ENCODE measurements around the gene CEP192.

The CEP192 gene

DNA sequence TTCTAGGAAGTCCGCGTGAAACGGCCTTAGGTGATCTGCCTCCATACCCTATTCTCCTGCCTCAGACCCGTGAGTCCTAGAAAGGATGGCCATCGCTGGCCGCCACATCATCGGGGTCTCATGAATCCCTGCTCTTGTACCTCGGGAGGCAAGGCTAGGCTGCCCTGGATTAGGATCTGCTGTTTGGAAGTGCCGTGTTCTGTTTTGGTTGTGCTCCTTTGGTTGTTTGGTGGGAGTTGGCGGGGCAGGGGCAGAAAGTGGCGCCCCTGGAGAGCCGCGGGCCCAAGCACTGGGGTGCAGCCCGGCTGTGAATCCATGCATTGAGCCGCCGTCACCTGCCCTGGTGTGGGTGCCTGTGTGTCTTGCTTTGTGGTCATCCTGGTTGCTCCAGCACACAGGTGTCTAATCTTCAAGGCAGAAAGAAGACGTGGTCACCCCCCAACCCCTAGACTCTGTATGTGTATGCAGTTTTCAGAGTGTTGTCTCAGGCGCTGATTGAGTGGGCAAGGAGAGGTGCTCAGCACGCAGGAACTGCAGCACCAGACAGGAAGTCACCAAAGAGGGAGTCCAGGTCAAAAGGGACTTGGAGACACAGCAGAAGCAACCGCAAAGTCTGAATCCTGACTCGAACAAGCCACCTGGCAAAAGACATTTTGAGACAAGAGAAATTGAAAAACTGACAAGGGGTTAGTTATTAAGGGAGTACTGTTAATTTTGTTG lies 147.4 kb downstream of the CEP192 start:
- DNase-seq (ENCODE audit: extremely low read depth in 1 of 2, low read depth in 1 of 2) = no peak

DNA sequence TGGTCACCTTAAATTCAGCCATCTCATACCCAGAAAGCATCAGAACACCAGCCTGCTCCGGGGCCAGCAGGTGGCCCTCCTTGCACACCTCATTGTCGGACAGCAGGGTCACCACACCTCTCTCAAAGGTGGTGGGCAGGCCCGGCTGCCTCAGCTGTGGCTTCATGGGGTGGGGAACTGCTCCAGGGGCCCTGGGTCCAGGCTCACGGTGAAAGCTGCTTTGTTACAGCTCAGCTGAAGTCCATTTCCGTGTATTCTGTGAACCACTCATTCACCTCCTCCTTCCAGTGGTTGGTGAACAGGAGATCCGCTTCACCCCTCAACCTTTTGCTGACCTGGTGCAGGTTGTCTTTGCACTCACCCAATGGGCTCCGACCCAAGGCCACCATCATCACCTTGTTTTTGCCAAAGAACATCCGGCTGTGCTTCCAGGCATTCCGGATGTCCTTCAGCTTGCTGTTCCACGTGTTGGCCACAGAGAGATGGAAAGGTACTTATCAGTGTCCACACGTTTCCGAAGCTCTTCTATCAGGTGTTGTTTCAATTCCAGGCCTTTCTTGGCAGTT lies 148.8 kb downstream of the CEP192 start:
- DNase-seq (ENCODE audit: extremely low read depth in 1 of 2, low read depth in 1 of 2) = no peak

DNA sequence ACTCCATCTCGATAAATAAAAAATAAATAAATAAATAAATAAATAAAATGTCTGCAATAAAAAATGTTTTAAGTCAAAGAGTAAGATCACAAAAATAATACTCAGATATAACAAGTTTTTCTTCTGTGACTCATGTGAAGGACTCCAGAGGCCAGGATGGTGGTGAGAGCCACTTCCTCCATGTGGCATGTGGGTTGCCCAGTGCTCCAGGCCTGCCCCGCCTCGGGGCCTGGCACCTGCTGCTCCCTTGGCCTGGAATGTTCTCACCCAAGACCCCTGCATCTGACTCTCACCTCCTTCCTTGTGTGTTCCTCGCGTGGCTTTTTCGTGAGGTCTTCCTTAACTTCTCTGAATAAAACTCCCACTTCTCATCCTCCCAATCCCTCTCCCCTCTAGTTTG lies 150.0 kb downstream of the CEP192 start:
- DNase-seq (ENCODE audit: extremely low read depth in 1 of 2, low read depth in 1 of 2) = no peak

DNA sequence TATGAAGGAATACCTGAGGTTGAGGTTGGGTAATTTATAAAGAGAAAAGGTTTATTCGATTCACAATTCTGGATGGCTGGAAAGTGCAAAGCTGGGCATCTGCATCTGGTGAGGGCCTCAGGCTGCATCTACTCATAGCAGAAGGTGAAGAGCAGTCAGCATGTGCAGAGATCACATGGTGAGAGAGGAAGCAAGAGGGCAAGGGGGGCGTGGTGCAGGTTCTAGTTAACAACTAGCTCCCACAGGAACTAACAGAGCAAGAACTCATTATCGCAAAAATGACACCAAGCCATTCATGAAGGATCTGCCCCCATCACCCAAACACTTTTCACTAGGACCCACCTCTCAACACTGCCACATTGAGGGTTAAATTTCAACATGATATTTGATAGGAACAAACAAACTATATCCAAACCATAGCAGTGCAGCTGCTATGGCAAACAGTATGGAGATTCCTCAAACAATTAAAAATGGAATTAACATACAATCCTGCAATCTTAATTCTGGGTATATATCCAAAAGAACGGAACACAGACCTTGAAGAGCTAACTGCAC lies 154.6 kb downstream of the CEP192 start:
- no peak for DNase-seq (ENCODE audit: extremely low read depth in 1 of 2, low read depth in 1 of 2)

DNA sequence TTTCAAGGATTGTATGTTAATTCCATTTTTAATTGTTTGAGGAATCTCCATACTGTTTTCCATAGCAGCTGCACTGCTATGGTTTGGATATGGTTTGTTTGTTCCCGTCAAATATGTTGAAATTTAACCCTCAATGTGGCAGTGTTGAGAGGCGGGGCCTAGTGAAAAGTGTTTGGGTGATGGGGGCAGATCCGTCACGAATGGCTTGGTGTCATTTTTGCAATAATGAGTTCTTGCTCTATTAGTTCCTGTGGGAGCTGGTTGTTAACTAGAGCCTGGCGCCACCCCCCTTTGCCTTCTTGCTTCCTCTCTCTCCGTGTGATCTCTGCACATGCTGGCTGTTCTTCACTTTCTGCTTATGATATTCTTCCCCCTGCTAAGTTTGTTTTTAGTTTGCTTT lies 156.0 kb downstream of the CEP192 start:
- no peak for DNase-seq (ENCODE audit: extremely low read depth in 1 of 2, low read depth in 1 of 2)

DNA sequence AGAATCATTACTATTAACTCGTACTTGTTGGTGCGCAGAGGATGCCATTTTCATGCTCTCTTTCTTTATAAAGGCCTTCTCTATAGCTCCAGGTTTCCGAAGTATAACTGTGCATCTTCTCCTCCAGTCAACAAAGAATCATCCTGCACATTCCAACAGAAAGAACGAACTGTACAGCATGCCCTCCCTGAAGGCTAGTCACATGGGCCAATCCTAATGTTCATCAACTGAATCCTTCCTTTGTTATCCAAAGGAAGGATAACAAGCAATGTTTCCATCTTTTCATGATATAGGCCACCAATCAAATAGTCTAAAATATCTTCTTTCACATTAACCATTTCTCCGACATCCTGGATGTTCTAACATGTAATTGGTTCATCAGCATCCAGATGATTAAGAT lies 160.5 kb downstream of the CEP192 start:
- DNase-seq (ENCODE audit: extremely low read depth in 1 of 2, low read depth in 1 of 2) = no peak

DNA sequence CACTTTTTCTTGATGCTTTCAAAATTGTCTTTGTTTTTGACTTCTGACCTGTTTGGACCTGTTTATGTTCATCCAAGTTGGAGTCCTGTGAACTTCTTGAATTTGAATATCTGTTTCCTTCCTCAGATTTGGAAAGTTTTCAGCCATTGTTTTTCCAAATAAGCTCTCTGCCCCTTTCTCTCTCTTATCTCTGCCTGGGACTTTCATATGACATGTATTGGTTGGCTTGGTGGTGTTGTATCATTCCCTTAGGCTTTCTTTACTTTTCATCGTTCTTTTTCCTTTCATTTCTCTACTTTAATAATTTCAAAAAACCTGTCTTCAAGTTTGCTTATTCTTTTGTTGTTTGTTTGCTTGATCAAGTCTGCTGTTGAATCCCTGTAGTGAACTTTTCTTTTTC lies 167.3 kb downstream of the CEP192 start:
- no peak for DNase-seq (ENCODE audit: extremely low read depth in 1 of 2, low read depth in 1 of 2)

DNA sequence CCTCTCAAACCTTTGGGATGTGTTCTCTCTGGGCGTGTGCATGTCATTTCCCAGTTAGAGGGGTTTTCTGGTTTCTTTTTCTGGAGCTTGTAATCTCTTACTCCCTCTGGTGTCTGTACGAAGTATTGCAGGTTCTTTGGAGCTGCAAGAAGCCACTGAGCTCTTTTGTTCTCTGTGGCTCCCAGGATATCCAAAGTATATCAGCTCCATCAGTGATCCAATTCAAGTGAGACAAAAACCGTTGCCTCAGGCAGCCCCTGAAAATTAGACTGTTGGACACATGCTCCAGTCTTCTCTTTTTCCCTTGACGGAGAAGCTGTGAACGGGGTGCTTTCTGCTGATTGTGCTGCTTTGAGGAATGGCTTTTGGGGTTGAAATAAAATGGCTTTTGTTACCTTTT lies 168.4 kb downstream of the CEP192 start:
- DNase-seq (ENCODE audit: extremely low read depth in 1 of 2, low read depth in 1 of 2) = no peak

DNA sequence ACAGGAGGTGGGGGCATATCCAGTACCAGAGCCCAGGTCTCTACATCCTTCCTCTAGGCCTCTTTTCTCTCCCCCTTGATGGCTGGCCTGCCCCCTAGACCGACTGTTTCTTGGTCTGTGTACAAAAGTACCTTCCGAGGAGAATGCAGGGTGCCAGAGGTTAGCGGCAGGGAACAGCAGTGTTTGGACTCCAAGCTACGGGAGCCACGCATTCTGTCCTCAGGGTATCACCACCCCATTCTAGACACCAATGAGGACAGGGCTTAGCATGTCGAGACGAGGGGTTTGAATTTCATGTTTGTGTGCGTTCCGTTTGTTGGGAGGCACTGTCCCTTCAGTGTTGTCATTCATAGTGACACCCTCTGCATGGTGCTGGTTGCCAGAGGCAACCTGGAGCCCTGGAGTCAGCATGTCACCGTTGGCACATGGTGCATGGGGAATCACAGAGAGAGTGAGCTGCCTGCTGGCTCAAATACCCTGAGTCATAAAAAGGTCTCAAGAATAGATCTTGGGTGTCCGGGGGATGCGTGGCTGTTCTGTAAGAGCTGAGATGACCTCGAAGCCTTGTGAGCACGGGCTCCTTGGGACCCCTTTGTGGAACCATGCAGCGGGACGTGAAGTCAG lies 170.2 kb downstream of the CEP192 start:
- DNase-seq (ENCODE audit: extremely low read depth in 1 of 2, low read depth in 1 of 2) = no peak

DNA sequence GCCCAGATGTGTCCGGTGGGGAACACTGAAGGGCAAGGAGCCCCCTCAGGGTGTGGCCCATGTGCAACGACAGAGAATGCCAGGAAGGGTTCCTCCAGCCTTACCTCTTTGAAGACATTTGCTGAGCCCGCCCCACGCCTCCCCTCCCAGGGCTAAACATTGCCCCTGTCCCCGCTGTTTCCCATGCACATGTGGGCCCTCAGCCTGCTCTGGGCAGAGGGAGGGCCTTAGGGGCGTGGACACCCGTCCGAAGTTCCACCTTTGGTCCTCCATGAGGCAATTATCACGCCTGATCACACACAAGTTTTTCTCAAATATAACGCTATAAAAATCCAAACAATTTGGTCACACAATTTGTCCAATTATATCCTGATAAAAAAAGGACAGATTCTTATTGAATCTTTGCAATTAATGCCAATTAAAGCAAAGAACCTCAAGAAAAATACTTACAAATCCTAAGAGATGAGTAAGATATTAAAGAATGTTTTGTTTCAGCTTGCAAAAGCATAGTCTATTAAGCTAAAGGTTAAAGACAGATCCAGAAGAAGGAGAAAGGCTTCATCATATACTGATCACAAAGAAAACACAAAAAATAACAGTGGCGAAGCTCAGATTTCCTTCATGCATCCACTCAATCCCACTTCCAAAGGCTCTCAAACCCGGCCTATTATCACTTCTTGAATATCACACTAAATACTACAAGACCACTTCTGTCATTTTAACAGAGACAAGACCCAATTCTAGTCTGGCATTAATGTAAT lies 172.2 kb downstream of the CEP192 start:
- DNase-seq (ENCODE audit: extremely low read depth in 1 of 2, low read depth in 1 of 2) = no peak

DNA sequence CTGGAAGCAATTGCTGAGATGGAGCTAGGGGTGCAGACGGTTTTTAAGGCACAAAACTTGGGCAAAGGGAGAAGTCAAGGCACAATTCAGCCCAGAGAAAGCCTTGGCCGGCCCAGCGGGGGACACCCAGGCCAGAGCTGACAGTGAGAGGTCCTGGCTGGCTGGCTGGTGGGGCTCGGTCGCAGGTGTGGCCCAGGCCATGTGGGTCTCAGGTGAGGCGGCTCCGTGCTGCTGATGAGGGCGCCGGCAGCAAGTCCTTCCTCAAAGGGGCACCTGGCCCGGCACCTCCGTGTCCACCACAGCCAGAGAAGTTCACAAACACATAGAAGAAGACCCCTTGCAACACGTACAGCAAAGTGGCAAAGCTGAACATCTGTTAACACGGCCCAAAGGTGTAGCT lies 173.2 kb downstream of the CEP192 start:
- DNase-seq (ENCODE audit: extremely low read depth in 1 of 2, low read depth in 1 of 2) = no peak

DNA sequence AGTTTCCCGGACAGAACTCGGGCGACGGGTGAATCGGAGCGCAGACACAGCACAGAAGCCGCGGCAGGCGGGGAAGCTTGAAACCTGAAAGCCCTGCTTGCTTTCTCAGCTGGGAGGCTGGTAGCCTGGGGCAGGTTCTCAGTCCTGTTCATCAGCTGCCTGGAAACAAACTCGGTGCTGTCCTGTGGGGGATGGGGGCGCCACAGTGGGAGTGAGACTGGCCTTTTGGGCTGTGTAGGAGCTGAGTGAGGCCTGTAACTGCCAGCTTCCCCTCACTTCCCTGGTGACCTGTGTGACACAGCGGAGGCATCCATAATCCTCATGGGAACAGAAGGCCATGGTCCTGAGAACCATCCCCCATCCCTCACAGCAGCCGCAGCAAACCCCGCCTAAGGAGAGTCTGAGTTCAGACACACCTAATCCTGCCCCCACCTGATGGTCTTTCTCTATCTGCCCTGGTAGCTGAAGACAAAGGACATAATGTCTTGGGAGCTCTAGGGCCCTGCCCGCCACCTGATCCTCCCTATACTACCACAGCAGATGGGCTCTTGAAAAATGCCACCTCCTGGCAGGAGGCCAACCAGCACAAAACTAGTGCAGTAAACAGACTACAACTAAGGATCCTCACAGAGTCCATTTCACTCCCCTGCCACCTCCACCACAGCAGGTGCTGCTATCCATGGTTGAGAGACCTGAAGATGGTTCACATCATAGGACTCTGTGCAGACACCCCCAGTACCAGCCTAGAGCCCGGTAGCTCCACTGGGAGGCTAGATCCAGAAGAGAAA lies 174.7 kb downstream of the CEP192 start:
- DNase-seq (ENCODE audit: extremely low read depth in 1 of 2, low read depth in 1 of 2) = no peak

DNA sequence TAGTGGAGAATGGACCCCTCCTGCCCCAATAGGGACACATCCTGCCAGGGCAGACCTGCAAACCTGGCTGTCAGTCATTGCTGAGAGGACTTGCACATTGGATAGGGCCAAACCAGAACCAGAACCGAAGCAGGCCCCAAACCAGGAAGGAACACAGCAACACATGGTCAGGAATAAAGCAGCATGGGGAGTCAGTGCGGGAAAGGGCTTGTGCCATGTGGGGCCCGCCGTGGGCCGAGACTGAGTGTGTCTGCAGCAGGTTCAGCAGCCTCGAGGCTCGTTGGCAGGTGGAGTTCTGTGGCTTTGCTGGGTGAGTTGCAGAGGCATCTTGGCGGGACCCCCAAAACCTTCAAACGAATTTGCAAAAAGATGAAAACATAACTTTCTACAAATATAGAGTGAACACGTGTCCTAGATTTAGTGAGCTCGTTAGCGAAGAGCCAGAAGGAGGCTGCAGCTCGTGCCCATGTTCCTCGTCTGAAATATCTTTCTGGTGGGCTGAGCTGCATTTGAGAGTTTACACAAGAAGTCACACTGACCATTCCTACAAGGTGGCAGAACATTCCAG lies 182.5 kb downstream of the CEP192 start:
- no peak for DNase-seq (ENCODE audit: extremely low read depth in 1 of 2, low read depth in 1 of 2)
